GM12892 (cell line): ENCODE results near the gene BCKDHB.

Source experiments
- POLR2A ChIP-seq: IDR thresholded peaks from 2 replicates; pipeline ENCODE4 v1.6.1; 2011; ENCODE audit warnings: low read depth, low read length, control low read depth
- POLR2AphosphoS5 ChIP-seq: IDR thresholded peaks from 2 replicates; pipeline ENCODE4 v1.6.1; 2011; ENCODE audit warnings: low read depth, low read length, control low read depth

- TF ChIP-seq POLR2A (no peak), POLR2AphosphoS5 (no peak)
Observed at GRCh38 chr6:80347101-80347500, 240.6 kb downstream of the BCKDHB start.
